Measurements from ENCODE around the gene TRABD.

The TRABD gene

GRCh38 chr22:50220603-50221409 lies 35.1 kb downstream of the TRABD start:
- DNase-seq: no peak

- no peak for DNase-seq
Observed at GRCh38 chr22:50221410-50222300, 35.9 kb downstream of the TRABD start.

GRCh38 chr22:50222508-50222907 lies 36.8 kb downstream of the TRABD start:
- DNase-seq: no peak

DNA sequence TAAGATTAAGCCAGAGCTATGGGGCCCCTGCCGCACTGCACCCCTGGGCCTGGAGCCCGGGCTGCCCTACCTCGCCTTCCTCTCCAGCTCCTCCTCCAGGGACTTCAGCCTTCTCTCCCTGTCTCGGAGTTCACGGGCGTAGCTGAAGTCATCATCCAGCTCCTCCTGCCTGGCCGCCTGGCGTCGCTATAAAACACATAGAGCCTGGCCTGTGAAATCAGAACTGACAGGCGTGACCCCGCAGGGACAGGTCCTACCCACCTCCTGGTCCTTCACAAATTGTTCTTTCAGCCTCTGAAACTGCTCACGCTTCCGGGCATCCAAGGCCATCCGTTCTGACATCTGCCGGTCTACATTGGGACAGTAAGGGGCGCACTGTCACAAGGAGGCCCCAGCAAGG lies 38.4 kb downstream of the TRABD start:
- no peak for DNase-seq

- DNase-seq: no peak
Observed at GRCh38 chr22:50225200-50225969, 39.7 kb downstream of the TRABD start.

DNA sequence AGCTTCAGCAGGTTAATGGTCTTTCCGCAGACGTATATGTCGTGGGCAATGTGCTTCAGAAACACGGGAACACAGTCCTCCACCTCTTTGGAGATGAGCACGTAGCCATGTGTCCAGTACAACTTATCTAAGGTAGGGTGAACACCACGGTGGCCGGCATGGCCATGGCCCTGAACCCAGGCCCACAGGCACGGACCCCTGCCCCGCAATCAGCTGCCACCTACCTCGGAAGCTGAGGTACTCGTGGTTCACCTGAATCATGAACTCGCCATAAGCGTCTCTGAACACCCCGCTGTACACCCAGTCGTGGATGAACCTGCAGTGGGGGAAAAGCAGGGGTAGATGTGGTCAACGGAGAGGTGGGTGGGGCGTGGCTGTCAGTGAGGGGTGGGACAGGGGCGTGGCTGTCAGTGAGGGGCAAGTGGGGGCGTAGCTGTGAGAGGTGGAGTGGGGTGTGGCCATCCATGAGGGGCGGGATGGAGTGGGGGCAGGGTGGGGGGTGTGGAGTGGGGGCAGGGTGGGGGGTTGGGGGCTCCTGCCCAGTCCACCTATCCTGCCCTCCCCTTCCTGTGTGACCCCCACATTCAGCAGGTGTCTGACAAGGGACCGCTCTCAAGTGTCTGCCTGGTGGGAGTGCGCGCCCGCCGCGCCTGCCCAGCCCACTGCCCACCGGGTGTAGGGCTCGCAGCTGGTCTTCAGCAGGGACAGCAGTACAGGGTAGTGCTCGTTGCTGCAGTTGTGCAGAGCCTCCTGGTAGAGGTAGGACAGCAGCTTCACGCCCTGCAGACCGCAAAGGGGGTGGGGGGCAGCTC lies 40.6 kb downstream of the TRABD start:
- DNase-seq: no peak

DNA sequence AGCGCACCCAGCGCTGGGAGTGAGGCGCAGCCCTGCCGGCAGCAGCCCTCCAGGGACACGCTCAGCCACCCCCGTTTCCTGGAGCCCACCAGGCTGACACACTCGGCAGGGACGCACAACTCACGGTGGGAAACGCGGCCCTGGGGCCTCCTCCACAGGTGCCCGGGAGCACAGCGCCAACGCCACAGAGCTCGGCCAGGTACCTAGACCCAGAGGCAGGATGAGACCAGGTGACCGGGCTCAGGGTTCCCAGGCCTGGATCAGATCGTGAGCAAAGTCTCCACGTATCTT lies 41.1 kb downstream of the TRABD start:
- no peak for DNase-seq

- DNase-seq: no peak
Observed at GRCh38 chr22:50227579-50228215, 42.0 kb downstream of the TRABD start.

GRCh38 chr22:50228366-50228765 lies 42.7 kb downstream of the TRABD start:
- DNase-seq: no peak

DNA sequence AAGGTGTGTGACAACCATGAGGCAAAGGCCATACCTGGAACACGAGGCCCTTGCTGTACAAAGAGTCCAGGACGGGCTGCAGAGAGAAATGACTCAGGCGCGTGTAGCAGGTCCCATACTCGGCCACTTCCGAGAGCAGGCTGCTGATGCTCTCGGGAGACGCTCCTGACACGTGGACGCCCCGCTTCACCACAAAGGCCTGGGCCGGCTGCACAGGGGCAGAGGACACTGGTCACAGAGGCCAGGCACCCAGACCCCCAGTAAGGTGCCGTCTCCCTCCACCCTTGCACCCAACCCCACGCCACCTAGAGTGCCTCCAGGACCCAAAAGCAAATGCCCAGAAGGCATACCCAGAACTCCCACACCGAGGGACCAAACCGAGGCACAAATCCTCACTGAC lies 43.7 kb downstream of the TRABD start:
- no peak for DNase-seq

GRCh38 chr22:50232481-50233151 lies 46.9 kb downstream of the TRABD start:
- no peak for DNase-seq

GRCh38 chr22:50233223-50233622 lies 47.5 kb downstream of the TRABD start:
- DNase-seq: no peak

DNA sequence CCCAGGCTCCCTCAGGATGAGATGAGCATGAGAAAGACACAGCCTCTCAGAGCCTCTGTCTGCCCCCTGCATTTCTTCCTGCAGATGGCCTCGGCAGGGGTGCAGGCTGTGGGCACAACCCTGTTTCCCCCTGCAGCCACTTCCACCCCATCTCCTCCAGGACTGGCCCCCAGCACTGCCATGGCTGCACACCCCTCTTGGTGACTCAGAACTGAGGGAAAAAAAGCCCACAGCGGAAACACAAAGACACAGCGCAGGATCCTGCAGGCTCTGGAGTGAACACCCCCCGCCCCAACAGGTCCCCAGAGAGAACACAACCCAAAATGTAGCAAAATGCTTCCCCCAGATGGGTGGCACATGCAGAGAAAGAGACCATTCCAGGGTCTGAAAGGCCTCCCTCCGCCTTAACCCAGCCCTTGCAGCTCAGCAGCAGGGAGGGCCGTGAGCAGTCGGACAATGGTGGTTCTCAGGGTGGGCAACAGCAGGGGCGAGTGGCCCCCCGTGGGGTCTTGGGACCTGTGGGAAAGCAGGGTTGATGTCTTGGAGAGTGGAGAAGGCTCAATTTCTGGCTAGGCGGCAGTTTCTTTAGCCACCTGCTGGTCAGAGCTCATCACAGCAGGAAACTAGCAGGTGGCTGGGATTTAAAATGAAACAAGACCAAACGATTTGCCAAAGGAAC lies 51.2 kb downstream of the TRABD start:
- no peak for DNase-seq

DNA sequence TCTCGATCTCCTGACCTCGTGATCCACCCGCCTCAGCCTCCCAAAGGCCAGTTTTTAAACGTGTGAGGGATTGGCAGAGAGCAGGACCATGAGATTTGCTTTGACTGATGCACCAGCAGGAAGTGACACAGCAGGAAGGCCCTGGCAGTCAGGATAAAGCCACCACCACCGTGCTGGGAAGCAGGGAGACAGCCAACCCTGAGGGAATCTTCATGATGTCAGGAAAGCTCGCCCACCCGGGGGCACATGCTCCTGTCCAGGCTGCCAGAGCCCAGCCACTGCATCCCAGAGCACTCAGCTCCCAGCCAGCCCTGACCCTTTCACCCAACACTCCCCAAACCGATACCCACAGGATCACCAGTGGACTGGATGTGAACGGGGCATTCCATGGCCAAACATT lies 53.0 kb downstream of the TRABD start:
- DNase-seq: no peak

- DNase-seq: no peak
Observed at GRCh38 chr22:50242406-50242949, 56.8 kb downstream of the TRABD start.

DNA sequence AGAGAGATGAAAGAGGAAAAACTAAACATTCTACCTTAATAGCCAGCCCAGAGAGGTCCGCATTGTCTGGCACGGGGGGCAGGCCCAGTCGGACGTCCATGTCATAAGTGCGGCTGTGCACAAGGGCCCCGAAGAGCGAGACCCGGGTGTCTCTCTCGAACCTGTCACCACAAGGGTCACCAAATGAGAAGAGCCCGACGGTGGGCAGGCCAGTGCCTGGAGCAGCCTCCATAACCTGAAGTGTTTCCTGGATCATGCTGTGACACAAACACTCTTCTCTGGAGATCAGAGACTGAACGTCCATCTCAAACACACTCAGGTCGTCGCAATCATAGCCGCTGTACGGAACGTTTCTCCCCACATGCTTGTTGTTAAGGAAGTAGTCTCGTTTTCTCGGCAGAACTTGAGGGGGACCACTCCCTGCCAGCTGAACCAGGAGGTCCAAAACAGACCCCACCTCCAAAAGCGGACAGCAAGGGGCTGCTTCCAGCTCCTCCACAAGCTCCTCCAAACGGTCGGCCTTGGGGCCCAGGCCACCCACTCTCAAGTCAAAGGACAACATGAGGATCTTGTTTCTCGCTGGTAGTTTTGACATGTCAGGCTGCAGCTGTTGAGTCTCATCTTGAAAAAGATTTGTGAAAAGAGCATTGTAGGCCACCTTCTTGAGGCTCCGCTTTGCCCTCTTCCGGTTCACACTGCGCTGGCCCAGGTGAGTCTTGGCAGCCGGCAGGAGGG lies 58.1 kb downstream of the TRABD start:
- DNase-seq: no peak

DNA sequence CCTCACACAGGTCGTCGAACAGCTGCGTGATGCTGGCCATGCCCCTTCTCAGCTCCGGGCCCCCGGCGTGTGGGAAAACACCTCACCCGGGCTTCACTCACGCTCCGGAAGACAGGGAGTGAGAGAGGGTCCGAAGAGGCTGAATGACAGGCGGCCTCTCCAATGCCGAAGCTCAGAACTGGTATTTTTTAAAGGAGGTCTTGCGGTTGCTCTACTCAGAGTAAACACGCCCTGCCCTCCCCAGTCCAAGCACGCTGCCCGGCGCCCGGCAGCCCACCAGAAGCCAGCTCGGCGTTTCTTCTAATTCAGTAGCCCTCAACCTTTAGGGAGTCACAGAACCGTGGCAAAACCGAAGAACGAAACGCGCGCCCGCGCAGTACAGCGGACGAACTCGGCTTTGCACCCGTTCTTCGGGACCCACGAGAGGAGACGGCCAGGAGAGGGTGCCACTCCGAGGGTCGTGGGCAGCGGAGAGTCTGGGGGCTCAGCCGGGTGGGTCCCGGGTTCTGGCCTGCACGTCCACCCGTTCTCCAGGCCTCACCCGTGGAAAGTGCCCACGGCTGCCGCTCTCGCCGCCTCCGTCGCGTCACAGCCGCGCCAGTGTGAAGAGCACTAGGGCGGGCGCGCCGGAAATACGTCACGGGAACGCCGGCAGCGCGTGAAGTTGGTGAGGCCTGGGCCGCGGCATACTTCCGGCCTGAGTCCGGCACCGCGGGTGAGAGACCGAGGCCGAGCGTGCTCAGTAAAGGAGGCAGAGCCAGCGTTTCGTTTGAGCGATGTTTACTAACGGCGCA lies 58.9 kb downstream of the TRABD start, which contains the start of gene TUBGCP6:
Gene TUBGCP6 (minus strand): TSS at position 604 of the 794 bp plus-strand sequence. CDS start 564 bp downstream, at position 40.
- peak; percentile 91 for DNase-seq

- DNase-seq: no peak
Observed at GRCh38 chr22:50245214-50246072, 59.7 kb downstream of the TRABD start.

All from CD4-positive, alpha-beta T cell treated with Interleukin-10 for 1 hour (primary cell).